Right renal pelvis (tissue), 4 donors: Measurements from ENCODE around the gene ADD1. TPM values are rescaled to one million over a fixed set of nuclear protein-coding genes. Genes with fewer than 3 reads are reported as not detected.

ENCODE experiments used
- DNase-seq, 4 donors: peaks; one replicate each; pipeline ENCODE4 v3.0.0-alpha.2; 2013; ENCODE audit warnings: low read depth in 4 of 4, low spot score in 3 of 4, missing footprints in 1 of 4
- polyA plus RNA-seq, 4 donors: library from polyadenylated mRNA; unstranded; fragments of 120-200 nt; gene quantifications; one replicate each; pipeline ENCODE4 v1.2.1, GENCODE V29; 2013; ENCODE audit not compliant: insufficient read length in 4 of 4

ADD1 gene
- polyA plus RNA-seq, 4 donors = 245 to 259 (median 251) TPM

DNA sequence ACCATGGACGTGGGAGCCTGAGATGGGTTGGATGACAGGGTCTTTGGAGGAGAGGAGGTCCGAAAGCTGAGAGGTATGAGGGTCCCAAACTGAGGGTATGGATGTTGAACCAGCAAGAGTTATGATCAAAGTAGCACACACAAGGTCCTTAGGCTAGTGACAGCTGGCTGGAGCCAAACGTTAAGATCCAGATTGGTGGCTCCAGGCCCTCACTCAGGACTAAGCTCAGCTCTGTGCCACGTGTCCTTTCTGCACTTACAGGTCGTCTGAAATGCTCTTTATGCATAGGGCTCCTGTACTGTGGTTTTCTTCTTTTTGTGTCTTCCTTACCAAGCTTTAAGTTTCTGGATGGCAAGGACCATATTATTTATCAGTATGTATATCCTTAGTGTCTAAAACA, 35.4 kb downstream of the ADD1 start:
- no peak for DNase-seq

DNA sequence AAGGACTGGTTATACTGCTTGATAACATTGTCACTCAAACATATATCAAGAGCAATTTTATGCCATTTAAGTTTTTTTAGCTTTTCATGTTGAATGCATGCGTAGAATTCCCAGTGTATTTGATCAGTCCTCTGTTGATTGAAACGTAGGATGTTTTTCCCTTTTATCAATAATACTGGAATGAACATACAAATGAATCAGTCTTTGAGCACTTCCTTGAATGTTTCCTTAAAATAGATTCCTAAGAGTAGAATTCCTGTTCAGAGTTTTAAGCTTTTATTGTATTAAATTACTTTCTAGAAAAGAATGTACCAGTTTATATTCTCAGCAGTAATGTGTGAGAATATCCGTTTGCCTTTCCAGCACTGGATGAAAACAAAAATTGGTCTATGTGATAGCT, 37.8 kb downstream of the ADD1 start:
- no peak for DNase-seq

DNA sequence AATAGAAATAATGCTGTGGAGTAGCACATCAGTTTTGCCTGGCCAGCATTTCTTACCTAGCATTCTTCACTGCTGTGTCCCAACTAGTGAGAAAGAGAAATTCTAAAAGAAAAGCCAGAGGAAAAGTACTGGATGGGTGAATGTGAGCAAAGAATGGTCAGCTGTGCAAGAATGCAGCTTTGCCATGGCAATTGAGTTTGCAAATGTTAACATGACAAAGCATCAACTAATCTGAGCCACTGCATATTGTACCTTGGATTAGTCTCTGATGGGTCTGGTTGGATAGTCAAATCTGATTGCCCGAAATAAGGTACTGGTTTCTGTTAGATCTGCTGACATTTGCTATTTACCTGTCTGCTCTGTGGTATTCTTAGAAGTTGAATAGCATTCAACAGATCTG, 38.7 kb downstream of the ADD1 start:
- no peak for DNase-seq

DNA sequence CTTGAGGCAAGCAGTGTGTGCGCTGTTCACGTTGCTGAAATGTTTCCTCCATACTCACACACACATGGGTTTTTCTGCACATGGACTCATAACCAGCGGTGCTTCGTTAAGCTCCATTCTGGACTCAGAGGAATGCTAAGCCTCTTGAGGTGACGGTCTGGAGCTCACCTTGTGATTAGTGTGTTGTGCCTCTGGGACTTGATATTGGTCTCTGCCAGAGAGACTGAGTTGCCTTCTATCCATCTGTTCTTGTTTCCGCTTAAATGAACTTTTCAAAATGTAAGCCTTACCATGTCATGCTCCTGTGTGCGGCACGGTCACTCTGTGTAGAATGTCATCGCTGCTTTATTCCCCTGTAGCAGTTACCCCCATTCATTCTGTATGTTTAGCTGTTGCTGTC, 42.5 kb downstream of the ADD1 start:
- no peak for DNase-seq

DNA sequence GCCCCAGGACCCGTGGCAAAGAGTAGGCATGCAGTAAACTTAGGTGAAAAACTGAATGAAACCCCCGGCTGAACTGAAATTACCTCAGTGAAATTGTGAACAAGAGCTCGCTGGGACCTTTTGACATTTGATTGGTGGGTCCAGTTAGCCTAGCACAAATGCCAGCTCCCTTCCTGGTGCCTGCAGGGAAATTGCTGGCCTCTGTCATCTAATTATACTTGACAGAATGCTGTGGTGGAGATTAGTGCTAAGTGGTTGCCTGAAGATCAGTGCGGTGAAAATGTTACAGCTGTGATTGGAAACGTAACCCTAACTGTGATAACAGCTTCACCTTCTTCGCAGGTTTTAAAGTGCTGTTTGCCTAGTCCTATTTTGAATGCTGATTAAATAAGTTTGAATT, 43.0 kb downstream of the ADD1 start:
- DNase-seq = no peak

DNA sequence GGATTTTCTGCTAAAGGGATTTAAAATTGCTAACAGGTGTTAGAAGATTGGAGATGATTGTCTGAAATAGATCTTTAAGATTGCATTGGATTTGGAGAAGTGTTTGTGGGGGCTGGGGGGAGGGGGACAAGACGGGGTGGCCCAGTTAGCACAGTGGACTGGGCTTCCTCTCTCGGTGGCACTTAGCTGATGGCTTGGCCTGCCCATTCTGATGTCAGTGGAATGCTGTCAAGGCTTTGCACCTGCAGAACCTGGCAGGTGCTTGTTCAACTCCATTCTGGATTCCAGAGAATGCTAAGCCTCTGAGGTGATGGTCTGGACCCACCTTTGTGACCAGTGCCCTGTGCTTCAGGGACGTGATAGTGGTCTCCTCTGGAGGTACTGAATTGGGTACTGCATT, 43.7 kb downstream of the ADD1 start:
- DNase-seq = no peak

DNA sequence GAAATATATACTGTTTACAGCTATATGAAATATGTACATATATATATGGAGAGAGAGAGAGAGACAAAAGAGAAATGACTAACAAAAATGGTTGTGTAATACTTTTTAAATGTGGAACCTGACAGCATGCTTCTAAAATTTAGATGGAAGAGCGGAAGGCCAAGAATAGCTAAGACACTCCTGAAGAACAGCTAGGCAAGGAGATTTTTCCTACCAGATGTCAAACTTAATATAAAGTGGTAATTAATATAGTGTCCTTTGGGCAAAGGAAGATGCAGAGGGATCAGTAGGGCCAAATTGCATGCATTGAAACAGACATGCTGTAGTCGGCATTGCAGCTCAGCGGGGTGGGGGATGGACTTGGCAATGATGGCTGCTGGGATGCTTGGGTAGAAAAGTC, 45.2 kb downstream of the ADD1 start:
- no peak for DNase-seq

DNA sequence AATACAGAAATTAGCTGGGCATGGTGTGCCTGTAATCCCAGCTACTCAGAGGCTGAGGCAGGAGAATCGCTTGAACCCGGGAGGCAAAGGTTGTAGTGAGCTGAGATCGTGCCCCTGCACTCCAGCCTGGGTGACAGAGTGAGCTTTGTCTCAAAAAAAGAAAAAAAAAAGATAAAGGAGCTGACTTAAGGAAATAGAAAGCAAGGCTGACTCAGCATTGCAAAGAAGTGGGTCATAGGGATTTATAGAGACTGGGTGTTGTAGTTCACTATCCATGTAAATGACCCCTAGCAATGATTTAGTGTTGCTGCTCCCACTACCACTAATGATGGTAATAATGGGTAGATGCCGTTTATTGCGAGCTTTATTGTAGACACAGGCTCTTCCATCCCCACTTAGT, 47.6 kb downstream of the ADD1 start:
- no peak for DNase-seq

DNA sequence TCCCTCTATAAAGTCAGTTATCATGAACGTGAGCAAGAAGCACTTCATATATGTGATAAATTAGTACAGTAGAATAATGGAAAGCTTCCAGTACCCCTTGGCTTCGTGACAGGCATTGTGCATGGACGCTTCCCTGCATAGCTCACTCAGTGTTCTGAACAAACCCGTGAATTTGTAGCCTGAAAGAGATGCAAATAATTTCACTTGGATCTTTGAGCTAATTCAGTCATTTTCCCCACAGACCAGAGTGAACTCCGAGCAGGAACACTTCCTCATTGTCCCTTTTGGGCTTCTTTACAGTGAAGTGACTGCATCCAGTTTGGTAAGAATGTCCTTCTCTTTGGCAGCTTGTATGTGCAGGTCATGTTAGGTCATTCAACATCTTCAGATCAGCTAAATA, 50.1 kb downstream of the ADD1 start:
- DNase-seq = no peak

DNA sequence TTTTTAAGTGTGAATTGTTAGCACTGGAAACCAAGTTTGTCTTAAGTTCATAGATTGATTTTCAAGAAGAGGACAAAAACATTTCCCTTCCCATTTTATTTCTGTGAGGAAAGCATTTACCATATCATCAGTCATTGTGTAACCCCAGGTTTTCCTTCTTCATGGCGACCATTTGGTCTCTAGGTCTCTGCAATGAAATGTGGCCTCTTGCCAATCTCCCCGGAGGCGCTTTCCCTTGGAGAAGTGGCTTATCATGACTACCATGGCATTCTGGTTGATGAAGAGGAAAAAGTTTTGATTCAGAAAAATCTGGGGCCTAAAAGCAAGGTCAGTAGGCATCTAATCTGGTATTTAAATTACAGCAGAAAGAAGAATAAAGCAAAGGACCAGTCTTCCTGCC, 54.4 kb downstream of the ADD1 start:
- no peak for DNase-seq

DNA sequence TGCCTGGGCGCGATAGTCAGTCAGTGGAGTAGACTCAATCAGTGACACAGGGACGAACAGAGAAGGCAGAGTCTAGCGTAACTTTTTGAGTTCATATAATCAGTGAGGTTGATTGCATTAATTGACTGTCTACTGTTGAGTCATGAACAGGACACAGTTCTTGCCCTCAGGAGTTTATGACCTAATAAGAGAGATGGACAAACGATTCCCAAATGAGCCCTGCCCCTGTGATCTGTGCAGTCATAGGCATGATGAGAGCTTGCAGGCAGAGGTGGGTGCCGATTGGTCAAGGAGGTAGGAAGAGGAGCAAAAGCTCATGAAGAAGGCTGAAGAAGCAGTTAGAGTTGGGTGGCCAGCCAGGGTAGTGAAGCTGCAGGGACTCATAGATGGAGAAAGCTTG, 57.1 kb downstream of the ADD1 start:
- DNase-seq = no peak

DNA sequence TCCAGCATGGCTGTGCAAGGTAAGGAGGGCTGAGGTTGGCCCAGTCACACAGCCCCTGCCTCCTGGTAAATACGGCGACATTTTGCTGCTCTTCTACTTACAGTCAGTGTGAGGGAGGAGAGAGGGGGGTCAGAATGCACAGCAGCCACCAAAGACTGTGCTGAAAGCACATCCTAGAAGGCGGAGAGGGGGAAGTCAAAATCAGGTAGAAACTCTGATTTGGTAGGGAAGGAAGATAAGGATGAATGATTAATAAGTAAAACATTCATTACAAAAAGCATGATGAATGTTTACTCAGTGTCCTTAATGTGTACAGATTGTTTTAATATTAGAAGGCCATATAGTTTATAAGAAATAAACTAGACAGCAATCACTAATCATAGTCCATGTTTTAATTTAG, 57.5 kb downstream of the ADD1 start:
- no peak for DNase-seq

DNA sequence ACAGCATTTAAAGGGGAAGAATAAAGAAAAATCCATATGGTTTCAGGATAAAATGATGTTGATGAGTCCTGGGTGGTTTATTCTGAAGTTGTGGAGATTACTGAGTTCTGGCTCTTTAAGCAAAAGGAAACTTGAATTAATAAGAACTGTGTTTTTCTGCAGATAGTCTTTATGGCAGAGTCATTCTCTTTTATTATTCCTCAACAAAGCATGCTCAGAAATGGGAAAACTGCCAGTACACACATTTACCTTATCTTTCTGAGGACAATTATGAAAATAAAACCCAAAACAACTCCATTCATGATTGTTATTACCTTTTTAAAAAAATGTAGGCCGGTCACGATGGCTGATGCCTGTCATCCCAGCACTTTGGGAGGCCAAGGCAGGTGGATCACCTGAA, 58.5 kb downstream of the ADD1 start:
- no peak for DNase-seq

DNA sequence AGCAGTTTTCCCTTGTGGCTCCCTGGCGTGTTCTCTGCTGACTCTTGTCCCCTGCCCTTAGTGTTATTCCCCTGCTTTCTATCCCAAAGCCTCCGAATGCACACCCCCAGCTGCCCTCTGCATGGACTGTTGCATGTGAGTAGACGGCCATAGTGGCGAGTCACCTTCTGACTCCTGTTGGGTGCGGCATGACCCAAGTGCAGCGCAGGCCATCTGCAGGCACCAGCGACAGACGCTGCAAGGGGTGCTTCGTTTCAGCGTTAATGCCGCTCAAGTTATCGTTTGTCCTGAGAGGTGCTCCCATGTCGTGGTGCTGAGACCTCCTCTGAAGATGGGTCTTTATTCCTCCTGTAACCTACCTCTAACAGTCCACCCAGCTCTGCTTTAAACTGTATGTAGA, 61.9 kb downstream of the ADD1 start:
- no peak for DNase-seq

DNA sequence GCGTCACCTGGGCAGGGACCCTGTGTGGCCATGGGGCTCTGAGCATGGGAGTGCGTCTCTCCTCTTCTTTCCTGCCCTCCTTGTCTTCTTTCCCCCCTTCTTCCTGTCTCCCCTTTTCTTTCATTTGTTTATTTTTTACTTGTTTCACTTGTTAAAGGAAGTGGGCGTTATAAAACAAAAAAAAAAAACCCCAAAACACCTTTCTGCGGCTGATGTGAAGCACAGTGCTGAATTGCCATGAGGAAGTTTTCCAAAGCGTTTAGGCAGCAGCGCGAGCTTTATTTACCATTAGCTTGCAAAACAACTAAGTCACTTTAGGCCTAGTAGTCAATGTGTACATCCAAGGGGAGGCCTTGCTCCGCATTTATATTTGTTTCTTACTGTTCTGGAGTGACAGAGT, 62.6 kb downstream of the ADD1 start:
- no peak for DNase-seq

DNA sequence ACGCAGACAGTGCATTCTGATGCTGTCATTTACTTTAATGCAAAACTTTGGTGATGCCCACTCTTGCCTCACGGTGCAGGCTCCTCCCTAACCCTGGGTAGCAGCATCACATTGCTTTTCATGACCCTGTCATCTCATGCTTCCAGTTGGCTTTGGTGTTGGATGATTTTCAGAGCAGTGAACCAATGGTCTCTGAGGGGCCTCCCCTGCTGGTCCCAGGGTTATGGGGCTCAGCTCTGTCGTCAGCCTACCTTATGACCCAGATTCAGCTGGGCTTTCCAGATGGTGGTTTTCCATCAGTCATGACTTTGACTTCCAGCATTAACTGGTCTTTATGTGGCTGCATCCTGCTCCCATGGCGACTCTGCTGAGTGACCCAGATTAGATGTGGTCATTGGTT, 63.6 kb downstream of the ADD1 start:
- no peak for DNase-seq

DNA sequence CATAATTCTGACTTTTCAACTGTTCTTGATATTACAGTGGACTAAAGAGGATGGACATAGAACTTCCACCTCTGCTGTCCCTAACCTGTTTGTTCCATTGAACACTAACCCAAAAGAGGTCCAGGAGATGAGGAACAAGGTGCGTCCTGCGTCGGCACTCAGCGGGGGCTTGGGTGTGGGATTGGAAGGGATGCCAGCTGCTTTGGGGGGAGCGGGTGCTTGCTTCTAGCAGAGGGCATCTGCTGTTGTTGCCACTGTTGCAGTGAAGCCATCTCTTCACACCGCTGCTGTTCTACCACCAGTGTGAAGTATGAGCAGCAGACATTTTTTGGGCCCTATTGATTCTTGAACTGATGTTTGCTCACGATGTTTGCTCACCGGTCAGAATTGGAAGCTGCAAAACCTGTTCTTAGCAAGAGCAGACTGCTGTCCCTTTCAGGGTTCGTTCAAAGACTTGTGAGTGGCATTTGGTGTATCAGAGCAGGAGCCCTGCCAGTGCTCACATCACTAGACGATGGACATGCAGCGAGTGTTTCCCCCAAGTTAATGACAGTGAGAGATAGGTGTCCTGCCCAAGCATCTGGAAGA, 64.2 kb downstream of the ADD1 start:
- DNase-seq = no peak

DNA sequence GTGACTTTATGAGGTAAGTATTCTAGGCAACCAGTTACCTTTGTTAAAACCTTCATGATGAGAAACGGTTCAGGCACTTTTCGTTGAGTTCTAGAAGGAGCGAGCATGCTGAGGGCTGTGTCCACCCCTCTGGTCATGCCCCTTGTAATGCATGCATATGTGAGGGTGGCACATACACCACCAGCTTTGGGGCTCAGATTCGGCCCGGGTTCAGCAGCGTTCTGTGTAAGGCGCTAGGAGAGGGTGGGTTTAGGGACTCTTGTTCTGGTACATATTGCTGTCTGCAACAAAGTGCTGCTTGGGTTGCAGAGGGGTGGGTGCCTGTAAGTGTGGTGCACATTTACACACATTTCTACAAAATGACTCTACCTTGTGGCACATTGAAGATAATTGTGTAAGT, 65.0 kb downstream of the ADD1 start:
- DNase-seq = no peak

DNA sequence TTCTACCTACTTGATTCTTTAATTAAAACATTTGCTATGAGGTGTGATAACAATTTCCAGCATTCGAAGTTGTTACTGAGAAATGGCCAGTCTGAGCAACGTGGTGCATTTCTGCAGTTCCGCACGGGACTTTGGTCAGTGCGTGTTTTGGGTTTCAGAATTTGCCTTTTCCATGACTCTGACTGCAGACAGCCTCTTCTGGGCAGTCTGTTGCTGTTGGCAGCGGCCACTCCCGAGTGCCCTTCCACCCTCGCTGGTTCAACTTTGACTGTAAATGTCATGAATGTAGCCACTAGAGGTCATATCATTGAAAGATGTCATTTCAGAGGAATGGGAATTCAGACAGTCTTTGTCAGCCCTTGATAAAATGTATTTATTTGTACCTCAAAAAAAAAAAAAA, 65.9 kb downstream of the ADD1 start:
- no peak for DNase-seq

DNA sequence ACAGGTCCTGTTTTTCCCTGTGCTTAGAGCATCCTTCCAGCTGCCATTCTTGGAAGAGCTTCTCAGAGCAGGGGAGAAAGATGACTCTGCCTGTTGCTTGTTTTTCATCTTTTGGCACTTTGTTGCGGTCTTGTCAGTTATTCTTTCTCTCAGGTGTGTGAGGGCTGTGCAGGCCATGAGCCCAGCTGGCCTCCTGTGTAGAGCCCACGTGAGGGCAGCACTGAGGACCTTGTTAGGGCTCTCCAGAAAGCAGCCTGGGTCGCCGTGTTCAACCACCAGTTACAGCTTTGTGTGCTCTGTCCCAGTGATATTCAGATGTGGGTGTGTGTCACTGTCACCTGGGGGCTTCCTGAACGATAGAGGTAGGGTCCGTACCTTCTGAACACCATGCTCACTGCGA, 66.8 kb downstream of the ADD1 start:
- no peak for DNase-seq

DNA sequence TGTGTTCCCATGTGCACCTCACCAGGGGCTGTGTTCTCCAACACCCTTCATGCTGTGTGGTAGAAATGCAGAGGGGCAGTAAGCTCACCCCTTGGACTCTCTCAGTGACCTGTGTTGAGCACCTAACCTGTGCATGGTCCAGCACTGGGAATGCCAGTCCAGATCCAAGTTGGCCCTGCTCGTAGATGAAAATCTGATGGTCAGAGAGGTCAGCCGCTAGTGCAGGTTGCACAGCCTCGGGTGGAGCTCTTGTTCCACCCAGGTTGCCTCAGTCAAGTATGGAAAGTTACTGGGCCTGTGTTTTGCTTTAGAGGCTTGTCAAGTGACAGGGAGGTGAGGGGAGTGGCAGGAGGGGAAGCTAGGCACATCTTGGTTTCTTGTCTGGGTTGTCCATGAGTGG, 68.2 kb downstream of the ADD1 start:
- no peak for DNase-seq

DNA sequence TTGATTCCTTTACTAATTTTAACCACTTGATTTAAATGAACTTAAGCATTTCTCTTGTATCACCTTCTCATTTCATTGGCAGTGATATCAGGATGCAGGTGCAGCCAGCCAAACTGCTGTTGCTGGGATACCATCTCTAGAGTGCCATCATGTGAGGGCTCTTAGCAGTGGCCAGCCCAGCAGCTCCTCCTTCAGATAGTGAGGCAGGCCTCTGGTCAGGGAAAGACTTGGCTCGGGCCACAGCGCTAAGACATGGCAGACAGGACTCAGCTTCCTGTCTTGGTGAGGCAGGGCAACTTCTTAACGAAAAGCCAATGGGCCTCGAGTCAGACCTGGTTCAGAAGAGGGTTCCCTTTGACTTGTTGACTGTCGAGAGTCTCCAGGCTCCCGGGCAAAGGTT, 69.5 kb downstream of the ADD1 start:
- no peak for DNase-seq

DNA sequence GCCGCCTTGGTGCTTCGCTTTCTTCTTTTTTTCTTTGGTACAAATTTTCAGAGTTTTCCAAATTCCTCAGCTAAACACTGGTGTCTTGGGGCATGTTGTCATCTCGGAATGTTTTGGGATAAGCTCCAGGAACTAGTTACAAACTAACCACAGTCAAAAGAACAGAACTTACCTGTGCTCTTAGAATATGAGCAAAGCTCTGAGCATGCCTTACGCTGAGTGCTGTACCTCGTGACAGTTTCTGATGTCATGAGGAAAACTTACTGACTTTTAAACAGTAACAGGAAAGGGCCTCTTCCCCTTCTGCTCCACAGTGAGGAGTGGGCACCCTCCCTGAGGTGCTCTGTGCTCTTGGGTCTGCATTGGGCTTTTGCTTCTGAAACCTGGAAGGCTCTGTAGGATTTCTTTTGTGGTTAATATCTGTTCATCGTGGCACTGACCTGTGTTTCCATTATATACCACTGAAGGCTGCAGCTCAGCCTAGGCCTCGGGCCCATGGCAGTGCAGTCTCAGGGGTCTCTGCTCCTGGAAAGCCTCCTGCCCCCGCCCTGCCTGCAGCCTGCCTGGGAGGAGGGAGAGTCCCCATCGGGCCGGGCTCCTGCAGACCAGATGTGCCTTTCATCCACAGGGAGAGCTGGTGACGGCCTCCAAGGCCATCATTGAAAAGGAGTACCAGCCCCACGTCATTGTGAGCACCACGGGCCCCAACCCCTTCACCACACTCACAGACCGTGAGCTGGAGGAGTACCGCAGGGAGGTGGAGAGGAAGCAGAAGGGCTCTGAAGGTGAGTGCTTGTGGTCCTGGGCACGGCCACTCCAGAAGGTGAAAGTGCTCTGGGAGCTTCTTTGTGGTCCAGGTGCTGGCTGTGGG, 70.8 kb downstream of the ADD1 start:
- no peak for DNase-seq
